Stimulated activated CD4-positive, alpha-beta T cell treated with anti-CD3 and anti-CD28 coated beads, Interleukin-4, amount 100 ng/mL, for 48 hours (primary cell): ENCODE data around the gene AQR.
"Not testable (repeated sequence)": the region's sequence is repeated elsewhere in the genome, so short reads cannot be mapped to it uniquely, and the experiment has no call there.

ENCODE experiments used
- DNase-seq, 2 donors: peaks; one replicate each; pipeline ENCODE4 v3.0.0-alpha.2; 2020; ENCODE audit warnings: low read depth in 2 of 2

AQR gene

DNA sequence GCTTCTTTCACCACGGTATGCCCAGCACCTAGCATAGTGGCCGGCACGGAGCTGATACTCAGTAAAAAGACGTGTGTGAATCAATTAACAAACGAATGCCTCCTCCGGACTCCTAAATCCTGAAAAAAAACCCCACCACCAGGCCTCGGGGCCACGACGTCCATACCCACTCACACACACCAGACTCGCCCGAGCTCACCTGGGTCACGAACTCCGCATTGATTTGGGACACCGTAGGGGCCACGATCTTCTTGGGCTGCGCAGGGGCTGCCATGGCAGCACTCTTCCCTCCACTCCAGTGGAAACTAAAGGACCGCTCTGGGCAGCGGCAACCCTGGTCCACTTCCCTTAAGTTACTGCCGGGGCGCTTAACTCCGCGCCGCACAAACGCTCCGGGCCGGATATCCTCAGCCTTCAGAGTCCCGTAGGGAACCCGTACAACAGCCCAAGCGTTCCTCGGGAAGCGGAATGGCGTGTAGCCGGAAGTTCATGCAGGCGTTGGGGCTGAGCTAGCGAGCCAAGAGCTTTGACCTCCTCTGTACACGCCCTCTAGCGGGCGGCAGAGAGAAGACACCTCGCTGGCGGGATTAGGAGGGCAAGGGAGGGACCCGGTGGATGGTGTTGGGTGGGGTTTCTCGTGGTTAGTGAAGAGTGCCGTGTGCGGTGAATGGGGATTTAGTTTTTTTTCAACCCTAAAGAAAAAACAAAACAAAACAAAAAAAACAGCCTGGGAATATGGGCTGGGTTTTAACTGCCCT lies at the start of gene AQR:
TSS of gene AQR (minus strand) at position 403 of the 758 bp plus-strand sequence. CDS start at position 274, 129 bp downstream.
- peak; percentile 81 to 90 for DNase-seq

DNA sequence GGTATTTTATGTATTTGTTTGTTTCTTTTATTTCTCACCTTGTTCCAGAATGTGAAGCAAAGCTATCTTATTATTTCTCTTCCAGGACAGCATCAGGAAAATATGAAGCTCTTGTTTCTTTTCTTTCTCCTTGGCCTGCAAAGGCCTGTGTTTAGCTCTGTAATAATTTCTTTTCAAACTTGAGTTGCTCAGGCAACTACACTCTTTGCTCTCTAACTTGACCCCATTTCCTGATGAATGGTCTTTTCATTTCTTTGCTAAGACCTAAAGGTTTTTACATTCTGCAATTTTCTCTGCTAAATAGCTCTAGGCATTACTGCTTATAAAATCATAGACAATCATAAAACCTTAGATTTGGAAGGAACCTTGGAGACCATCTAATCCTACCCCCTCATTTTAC lies 44.7 kb upstream of the AQR start:
- no peak for DNase-seq

DNA sequence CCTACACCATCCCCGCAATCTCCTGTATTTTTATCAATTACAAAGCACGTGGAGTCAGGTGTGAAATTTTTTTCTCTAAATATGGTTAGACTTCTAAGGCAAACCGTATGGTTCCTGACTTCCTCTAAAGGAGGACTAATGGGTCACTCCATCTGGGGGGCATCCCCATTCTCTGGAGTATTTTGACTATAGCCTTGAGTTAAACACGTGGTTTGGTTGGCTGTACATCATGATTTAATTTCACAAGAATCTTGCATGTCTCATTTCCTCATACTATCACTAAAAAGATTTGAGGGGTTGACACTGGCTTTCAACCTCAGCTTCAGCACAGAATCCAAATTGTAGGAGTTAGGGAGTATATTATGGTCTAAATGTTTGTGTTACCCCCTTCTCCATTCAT lies 43.8 kb upstream of the AQR start:
- DNase-seq = no peak

DNA sequence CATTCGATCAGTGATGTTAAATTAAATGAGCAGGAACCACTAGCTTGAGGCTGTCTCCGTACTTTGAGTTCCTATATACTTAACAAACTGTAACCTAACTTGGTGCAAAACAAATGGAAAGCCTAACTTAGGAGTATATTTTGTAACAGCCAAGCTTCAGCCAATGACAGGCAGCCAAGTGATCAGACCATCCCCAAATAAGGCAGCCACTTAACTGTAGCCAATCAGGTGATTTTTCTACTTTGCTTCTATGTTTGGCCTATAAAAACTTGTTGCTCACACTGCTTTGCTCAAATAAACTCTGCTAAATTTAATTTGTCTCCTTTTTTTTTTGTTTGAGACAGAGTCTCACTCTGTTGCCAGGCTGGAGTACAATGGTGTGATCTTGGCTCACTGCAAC lies 37.9 kb upstream of the AQR start:
- DNase-seq = no peak

DNA sequence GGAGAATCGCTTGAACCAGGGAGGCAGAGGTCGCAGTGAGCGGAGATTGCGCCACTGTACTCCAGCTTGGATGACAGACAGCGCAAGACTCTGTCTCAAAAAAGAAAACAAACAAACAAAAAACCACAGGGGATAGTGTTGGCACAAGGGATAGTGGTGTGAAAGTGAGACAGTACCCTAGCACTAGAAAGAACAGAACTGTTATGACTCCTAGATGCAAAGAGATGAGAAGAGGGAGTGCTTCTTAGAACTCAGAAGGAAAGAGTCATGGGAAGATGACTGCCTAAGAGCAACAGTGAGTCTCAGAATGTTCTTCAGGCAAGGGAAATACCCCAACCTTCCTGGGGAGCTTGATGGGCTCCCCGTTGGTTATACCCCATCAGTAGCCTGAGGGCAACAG lies 36.4 kb upstream of the AQR start:
- no peak for DNase-seq

DNA sequence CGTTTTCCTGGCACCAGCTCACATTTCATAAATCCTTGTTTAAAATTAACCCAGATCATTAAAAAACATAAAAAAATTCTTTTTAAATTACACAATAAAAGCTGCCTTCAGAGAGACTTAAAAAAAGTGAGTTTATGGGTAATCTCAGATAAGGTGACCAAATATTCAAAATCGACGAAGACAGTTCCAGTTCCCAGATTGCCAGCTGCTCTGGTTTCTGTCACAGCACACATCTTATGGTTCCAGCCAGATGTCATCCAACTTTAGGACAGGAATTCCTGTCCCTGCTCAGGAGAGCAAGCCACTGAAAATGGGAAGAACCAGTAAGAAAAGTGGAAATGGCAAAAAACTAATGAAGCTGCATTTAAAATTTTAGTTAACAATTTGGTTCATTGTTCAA lies 34.4 kb upstream of the AQR start:
- no peak for DNase-seq

DNA sequence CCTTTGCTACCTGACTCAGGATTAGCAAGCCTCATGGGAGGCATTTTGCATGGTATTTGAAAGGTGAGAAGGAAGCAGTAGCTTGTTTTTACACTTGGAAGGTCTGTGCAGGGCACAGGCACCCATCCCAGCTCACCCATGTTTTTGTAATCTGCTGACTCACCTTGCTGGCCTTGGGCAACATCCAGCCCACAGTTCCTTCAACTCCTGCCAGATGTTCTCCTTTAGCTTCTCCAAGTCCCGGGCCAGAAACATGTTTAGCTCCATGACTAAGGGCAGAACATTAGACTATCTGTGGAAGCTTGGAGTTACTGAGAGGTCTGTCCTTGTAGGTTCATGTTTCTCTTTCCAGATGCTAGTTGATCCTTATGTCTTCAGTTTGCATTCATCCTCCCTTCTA lies 31.0 kb upstream of the AQR start:
- DNase-seq = no peak

DNA sequence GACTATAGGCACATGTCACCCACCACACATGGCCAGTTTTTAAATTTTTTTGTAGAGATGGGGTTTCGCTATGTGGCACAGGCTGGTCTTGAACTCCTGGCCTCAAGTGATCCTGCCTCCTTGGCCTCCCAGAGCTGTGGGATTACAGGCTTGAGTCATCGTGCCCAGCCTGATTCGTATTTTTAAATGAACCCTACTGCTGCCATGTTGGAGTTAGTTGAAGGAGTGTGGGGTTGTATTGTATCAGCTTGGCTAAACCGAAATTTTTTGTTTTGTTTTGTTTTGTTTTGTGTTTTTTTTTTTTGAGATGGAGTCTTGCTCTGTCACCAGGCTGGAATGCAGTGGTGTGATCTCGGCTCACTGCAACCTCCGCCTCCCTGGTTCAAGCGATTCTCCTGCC lies 30.4 kb upstream of the AQR start:
- no peak for DNase-seq

DNA sequence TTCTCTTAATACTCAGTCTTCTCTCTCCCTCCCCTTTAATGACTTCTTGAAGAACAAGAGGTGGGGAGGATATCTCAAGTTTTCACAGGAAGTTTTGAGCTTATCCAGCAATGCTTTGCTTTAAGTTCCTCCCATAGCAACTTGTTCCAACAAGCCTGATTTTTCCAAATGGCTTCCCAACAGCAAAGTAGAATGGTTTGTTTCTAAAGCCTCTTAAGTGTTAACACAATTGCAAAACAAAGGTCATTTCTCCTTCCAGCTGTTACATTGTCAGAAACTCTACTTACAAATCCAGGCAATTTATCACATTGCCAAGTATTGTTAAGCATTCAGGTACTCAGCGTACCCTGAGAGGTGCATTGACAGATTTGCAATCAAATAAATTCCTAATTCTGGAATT lies 25.4 kb upstream of the AQR start:
- no peak for DNase-seq

DNA sequence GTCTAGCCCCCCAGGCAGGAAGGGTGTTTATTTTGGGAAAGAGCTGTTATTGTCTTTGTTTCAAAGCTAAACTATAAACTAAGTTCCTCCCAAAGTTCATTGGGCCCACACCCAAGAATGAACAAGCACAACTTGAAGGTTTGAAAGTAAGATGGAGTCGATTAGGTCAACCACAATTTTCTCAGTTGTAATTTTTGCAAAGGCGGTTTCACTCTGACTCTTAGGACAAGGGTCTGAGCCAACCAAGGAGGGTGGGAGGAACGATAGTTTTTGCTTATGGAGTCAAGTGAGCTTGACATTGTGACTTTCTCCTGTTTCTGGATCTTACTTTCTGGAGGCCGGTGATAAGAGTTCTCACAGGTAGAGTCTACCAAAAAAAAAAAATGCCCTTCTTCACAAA lies 24.3 kb upstream of the AQR start:
- DNase-seq = no peak

DNA sequence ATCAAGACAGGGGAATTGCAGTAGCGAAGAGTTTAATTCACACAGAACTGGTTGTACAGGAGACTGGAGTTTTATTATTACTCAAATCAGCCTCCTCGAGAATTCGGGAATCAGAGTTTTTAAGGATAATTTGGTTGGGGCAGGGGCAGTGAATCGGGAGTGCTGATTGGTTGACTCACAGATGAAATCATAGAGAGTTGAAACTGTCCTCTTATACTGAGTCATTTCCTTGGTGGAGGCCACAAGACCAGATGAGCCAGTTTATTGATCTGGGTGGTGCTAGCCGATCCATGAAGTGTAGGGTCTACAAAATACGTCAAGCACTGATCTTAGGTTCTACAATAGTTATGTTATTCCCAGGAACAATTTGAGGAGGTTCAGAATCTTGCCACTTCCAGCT lies 23.9 kb upstream of the AQR start:
- no peak for DNase-seq

DNA sequence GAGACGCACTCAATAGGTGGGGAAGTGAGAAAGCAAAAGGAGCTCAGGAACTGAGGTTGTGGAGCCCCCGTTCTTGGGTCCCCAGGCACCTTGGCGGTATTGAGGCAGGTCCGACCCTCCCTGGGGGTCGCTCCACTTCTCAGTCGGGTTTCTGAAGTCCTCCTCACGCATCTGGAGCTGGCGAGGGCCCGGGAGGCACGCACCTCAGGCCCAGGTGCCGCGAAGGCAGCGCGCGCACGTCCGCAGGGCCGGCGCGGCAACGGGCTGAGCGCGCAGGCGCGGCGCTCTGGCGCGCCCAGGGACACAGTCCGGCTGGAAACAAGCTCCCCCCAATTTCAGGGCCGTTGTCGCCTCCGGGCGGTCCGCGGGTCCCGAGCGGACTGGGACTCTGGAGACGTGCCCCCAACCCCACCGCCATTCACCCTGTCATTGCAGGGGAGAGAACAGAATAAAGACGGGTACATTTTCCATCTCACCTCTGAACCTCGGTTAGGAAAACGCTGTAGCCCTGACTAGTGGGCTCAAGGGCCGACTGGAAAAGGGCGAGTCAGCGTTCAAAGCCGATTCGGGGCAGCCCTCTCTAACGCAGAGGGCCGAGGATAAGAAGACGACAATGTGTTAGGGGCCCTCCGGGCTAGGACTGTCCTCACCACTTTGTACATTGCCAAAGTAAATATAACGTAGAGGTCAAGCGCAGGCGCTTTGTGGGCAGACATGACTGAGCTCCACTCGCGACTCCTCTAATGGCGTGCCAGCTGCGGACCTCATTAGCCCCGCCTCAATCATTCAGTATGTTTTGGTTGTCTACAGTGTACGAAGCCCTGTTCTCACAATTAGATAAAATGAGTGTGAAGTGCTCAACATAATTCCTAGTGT lies 18.7 kb upstream of the AQR start, which contains the start of gene ZNF770:
TSS of gene ZNF770 (minus strand) at position 261 of the 876 bp plus-strand sequence. CDS start 4,853 bp downstream, outside the sequence.
- peak; percentile 67 to 71 for DNase-seq

DNA sequence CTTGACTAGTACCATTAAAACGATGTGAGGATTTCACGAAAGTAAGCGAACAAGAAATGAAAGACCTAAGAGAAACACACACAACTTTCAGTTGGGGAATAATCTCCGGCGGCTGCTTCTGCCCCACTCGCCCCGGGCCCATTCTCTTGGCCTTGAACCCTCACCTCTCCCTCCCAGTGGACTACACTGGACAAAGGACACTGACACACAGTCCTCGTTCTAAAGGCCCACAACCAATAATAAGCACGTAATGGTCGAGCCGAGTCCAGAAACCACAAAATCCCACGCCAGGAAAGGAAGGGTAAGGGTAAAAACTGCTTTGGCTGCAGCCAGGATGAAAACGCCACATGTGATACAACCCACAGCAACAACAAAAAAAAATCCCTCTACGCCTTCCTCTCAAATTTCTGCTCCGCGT lies 18.1 kb upstream of the AQR start:
- DNase-seq = no peak

DNA sequence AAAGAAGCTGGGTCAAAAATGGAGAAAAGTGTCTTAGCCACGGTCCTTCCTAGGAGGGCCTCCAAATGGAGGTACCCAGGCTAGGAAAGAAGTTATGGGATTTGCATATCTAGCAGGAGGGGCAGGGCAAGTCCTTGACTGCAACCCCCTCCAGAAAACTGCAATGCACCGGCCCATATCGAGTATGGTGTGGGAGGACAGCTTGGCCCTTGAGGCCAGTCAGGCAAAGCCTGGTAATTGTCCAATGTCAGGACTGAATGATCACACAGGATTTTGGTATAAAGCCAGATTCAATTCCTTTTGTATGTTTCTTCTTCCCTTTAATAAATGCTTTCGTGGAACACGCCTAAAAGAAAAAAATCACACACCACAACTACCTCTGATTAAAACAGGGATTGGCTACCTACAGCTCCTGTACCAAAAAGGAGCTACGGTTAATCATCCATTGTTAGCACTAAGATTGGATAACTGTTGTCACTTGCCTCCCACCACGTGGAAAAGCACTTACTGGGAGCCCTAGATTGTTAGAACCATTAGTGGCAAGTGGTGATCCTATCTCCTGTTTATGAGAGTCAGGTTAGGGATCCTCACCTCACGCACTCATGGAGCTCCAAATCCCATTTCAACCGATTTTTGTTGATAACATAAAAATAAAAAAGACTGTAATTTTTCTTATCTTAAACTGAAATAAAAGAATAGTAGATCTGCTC lies 17.4 kb upstream of the AQR start:
- no peak for DNase-seq

DNA sequence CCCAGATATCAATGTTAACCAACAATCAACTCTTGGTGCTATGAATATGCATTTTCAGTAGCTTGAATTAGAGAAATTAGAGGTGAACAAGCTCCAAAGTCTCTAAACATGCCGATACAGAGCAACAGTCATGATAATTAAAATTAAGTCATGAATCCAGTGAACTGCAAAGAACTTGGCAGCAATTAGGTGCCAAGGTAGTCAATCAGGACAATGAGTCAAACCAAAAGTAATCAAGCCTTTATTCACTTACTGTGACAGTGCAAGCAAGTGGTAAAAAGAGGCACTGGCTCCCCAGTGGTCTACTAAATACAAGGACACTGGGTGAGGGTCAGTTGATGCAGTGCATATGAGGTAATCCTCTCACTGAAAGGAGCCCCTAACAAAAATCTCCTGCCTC lies 16.8 kb upstream of the AQR start:
- DNase-seq = no peak

DNA sequence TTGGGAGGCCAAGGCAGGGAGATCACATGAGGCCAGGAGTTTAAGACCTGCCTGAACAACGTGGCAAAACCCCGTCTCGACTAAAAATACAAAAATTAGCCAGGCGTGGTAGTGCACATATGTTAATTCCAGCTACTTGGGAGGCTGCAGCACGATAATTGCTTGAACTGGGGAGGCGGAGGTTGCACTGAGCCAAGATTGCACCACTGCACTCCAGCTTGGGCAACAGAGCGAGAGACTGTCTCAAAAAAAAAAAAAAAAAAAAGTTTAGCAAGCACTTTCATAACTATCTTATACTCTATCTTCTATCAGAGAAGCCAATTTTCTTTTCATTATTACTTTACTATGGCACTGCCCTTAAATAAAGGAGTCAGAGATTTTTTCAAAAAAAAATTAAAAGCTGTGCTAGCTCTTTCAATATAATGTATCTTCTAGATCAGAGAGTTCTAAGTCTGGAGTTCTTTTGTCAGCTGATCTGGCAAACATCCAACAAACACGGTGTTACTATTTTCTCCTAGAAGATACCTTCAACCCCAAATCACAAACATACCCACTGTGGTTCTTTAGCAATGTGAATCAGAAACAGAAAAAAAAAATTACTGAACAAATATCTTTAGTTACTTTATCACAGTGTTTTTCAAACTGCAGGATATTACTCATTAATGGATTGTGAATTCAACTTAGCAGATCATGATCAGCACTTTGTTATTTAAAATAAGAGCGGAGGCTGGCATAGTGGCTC lies 15.5 kb upstream of the AQR start:
- DNase-seq = no peak

DNA sequence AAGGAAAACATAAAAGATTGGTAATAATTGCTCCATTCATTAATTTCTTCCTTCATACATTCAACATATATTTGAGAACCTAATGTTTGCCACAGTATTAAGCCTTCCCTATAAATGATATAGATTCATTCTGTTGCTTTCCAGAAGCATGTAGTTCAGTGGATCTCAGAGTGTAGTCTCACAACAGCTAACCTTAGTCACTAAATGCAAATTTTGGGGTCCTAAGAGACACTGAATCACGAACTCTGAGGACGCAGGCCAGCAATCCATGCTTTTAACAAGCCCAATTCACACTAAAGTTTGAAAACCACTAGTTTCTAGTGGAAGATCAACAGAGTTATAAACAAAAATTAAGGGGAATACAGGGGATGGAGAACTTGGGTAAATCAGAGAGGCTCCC lies 7.2 kb upstream of the AQR start:
- no peak for DNase-seq

DNA sequence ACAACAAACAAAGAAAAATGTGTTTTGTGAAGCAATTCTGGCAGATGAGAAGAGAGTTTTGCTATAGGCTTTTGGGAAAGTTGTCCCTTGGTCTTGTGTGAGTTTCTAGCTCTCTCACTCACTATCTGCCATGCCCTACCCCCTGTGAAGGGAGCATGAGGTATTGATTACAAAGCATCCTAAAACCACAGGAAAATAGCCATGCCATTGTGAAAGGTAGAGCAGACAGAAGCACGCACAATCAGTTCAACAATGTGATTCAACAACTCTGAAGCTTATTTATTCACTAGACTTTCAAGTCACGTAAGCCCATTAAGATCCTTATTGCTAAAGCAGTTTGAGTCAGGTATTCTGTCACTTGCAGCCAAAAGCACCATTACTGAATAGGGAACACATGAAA lies 6.5 kb upstream of the AQR start:
- DNase-seq = no peak

DNA sequence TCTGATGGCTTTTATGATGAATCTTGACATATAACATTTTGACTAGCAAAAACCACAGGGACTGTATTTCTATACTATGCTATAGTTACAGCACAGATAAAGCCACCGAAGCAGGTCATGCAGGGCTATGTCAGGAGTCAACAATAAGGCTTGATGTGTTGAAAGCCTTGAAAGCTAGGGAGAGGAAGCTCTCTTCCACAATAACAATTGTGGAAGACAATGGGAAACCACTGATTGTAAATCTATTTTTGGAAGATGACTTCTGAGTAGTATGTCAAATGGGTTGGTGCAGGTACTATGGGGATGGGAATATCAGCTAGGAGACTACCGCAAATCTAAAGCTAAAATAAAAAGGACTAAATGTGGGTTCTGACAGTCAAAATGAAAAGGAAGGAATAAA lies 4.0 kb upstream of the AQR start:
- DNase-seq = no peak

DNA sequence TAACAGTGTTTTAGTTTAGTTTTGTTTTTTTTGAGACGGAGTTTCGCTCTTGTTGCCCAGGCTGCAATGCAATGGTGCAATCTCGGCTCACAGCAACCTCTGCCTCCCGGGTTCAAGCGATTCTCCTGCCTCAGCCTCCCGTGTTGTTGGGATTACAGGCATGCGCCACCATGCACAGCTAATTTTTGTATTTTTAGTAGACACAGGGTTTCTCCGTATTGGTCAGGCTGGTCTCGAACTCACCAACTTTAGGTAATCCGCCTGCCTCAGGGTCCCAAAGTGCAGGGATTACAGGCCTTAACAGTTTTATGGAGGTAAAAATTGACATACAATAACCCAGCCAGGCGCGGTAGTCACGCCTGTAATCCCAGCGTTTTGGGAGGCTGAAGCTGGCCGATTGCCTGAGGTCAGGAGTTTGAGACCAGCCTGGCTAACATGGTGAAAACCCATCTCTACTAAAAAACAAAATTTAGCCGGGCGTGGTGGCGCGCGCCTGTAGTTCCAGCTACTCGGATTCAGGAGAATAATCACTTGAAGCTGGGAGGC lies 629 bp upstream of the AQR start:
- not testable (repeated sequence) for DNase-seq

DNA sequence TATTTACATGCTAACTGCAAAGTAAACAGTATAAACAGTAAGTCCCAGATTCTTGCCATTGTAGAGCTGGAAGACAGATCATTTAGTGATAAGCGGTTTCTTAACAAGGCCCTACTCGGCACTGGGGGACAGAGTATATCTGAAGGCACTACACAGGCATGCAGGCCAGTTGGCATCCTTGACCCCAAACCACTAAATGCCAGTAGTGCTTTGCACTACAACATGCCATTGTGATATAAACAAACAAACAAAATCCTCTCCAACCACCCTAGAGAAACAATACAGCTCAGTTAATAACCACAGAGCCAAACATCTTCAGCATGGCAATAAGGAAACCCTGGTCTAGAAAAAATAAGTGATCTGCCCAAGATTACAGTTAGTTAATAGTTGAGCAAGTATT lies 5.3 kb downstream of the AQR start:
- no peak for DNase-seq
